Brain microvascular endothelial cell (primary cell): ENCODE data around the gene PWP1.

Source experiments
- DNase-seq: peaks from one replicate; pipeline ENCODE4 v3.0.0-alpha.2; 2020
- H3K27ac ChIP-seq: fragments of 250-450 bp; sonication (Bioruptor Pico); 2 replicates; pipeline ENCODE4 v1.5.1; 2020; ENCODE audit warnings: mild to moderate bottlenecking, moderate library complexity
- H3K27me3 ChIP-seq: fragments of 250-450 bp; sonication (Bioruptor Pico); replicated peaks from 2 replicates; pipeline ENCODE4 v1.5.1; 2020; ENCODE audit warnings: mild to moderate bottlenecking
- H3K36me3 ChIP-seq: fragments of 250-450 bp; sonication (Bioruptor Pico); replicated peaks from 2 replicates; pipeline ENCODE4 v1.5.1; 2020; ENCODE audit warnings: mild to moderate bottlenecking
- H3K4me3 ChIP-seq: 2 replicates; pipeline ENCODE4 v1.5.1; 2011; ENCODE audit warnings: low read depth, mild to moderate bottlenecking, control low read depth, low read length, moderate library complexity
- in situ Hi-C: cut with HindIII; loops from 2 replicates; pipeline ENCODE4 v1.10.0; 2017; ENCODE audit warnings: low sequenced_read_pairs, low pct_ligation_motif_present
- TF ChIP-seq, protein P1 (sequence below): IDR thresholded peaks from 2 replicates; pipeline ENCODE4 v1.5.1; 2011; ENCODE audit warnings: low read depth, mild to moderate bottlenecking, moderate library complexity, low read length, control low read depth, inconsistent platforms; ENCODE audit errors: missing control alignments

Gene PWP1

DNA sequence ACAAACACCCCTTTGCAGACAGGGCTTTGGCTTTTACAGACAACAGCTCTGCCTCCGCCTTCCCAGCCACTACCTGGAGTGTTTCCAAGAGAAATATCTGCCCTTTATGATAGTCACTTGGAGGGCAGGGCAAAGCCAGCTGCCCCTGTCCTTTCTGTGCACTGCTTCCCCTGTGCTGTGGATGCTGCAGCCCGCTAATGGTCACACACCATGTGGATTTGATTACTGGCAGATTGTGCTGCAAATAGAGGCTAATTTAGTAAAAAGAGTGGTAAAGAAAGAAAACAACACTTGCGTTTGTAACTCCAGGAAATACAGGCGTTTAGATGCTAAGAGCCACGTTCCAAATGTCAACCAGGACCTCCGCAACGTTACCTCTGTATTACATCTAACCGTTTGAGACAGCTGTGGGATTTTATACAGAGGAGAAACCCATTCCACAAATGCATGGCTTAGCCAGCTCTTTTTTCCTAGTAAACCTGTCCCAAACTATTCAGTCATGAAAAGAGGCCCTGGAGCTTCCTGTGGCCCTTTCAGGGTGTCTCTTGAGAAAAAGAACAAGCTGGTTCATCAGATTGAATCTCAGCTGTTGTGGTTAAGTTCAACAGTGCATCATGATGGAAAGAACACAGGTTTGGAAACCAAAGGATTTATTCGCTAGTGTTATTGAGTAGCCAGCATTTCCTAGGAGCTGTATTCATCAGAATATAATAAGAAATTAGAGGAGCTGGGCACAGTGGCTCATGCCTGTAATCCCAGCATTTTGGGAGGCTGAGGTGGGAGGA is 30.1 kb upstream of the PWP1 start:
- Histone ChIP-seq H3K27ac (no peak overlapping the region), H3K36me3 (no peaks in the 10 kb centered on the region), H3K4me3 (no peak overlapping the region), H3K27me3 (no peaks in the 10 kb centered on the region)
- in situ Hi-C loops, result no loop called here
- DNase-seq, result no peak
- TF ChIP-seq, protein P1, sequence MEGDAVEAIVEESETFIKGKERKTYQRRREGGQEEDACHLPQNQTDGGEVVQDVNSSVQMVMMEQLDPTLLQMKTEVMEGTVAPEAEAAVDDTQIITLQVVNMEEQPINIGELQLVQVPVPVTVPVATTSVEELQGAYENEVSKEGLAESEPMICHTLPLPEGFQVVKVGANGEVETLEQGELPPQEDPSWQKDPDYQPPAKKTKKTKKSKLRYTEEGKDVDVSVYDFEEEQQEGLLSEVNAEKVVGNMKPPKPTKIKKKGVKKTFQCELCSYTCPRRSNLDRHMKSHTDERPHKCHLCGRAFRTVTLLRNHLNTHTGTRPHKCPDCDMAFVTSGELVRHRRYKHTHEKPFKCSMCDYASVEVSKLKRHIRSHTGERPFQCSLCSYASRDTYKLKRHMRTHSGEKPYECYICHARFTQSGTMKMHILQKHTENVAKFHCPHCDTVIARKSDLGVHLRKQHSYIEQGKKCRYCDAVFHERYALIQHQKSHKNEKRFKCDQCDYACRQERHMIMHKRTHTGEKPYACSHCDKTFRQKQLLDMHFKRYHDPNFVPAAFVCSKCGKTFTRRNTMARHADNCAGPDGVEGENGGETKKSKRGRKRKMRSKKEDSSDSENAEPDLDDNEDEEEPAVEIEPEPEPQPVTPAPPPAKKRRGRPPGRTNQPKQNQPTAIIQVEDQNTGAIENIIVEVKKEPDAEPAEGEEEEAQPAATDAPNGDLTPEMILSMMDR, result no peak

DNA sequence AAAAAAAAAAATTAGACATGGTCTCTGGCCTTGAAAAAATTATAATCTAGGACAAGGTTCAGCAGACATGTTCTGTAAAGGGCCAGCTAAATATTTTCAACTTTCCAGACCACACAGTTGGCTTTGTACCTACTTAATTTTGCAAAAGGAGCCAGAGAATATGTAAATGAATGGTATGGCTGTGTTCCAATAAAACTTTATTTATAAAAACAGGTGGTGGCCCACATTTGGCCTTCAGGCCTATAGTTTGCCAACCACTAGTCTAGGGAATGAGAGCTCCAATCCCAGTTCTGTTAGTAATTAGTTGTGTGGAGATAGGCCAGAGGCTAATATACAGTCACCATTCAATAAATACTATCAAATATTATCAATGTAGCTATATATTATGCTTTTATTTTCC is 29.3 kb upstream of the PWP1 start:
- no peak for DNase-seq
- no peak overlapping the region for H3K27ac ChIP-seq
- no peaks in the 10 kb centered on the region for H3K36me3 ChIP-seq
- H3K27me3 ChIP-seq, result no peaks in the 10 kb centered on the region
- TF ChIP-seq, protein P1, result no peak
- in situ Hi-C loops, result no loop called here
- H3K4me3 ChIP-seq, result no peak overlapping the region

DNA sequence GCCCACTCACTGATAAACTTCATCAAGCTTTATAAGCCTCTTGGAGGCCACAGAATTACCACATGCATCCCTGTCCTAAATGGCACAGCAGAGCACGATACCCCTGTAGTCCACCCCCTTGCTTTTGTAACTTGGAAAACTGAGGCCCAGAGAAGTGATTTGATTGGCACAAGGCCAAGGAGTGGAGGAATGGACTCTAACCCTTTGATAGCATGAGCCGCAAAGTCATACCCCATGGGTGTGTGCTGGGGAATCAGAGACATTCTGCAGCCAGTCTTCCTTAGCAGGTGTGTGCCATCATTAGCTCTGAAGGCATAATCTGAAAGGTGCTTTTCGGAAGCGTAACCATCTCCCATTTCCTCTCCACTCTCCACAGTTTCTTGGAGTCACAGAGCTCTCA is 28.5 kb upstream of the PWP1 start:
- Histone ChIP-seq H3K4me3 (no peak overlapping the region), H3K27me3 (no peaks in the 10 kb centered on the region), H3K36me3 (no peaks in the 10 kb centered on the region), H3K27ac (no peak overlapping the region)
- TF ChIP-seq, protein P1, result no peak
- in situ Hi-C loops, result no loop called here
- DNase-seq, result no peak

DNA sequence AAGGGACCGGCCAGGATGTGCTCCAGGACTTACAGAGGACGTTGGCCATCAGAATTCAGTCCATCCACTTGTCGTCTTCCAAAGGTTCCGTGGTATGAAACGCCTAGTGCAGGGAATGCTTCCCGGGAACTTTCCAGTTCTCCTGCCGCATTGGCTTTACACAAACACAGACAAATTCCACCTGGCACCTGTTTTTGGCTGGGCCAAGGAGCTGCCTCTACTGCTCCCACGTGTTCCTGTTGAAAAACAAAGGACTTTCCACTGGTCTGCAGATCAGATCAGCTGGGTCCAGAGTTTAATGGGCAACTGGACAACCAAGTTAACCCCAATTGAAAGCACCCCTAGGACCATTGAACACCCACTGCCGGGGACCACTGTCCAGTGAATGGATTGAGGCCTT is 28.0 kb upstream of the PWP1 start:
- in situ Hi-C loops, result no loop called here
- no peak for DNase-seq
- H3K4me3 ChIP-seq, result no peak overlapping the region
- no peaks in the 10 kb centered on the region for H3K27me3 ChIP-seq
- no peaks in the 10 kb centered on the region for H3K36me3 ChIP-seq
- TF ChIP-seq, protein P1, result no peak
- no peak overlapping the region for H3K27ac ChIP-seq

DNA sequence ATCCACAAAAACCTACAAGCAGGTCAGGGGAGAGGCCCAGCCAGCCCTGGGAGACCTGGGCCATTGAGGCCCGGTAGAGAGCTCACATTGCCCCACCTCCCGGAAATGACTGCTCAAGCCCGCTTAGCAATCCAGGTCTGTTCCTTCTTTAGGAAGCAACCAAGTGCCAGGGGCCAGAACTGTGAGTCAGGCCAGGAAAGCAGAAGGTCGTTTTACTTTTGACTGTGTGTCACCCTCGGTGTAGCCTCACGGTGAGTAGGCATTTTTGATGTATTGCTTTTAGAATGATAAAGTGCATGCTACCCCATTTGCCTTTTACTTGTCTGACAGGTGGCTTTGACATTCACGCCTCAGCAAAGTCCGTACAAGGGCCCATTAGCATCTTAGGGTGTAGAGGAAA is 25.4 kb upstream of the PWP1 start:
- Histone ChIP-seq H3K36me3 (no peaks in the 10 kb centered on the region), H3K27me3 (no peaks in the 10 kb centered on the region), H3K4me3 (no peak overlapping the region), H3K27ac (no peak overlapping the region)
- in situ Hi-C loops, result no loop called here
- DNase-seq, result no peak
- TF ChIP-seq, protein P1, result no peak
